ENCODE results near the gene CLMN.

The CLMN gene

DNA sequence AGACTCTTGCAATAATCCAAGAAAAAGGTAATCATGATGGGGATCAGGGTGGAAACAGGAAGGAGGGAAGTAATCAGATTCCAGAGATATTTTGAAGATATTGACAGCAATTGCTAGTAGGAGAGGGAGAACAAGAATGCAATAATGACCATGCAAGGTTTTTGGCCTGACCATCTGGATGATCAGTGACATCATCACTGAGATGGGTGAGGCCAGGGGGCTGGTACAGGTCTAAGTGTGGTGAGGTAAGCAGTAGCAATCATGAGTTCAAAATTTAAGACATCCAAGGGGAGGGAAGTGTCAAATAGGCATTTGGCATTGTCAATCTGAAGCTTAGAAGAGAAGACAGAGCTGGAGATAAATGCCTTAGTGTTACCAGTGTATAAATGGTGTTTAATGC lies 24.8 kb upstream of the CLMN start:
- DNase-seq (ENCODE audit: low read depth in 2 of 2) = no peak

DNA sequence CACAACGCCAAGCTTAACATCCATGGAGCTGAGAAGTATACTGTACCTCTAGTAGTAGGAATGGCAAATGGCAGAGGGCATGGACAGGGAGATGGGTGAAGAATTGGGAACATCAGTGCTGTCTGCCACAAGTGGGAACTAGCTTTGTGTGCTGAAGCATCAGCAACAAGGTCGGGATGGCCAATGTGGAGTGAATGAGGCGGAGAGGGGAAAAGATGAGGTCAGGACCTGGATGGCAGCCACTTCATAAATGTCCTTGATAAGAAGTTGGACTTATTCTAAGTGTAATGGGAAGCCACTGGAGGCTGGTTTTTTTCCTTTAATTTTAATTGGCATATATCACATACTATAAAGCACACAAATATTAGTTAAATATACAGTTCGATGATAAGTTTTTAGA lies 21.9 kb upstream of the CLMN start:
- DNase-seq (ENCODE audit: low read depth in 2 of 2) = no peak

DNA sequence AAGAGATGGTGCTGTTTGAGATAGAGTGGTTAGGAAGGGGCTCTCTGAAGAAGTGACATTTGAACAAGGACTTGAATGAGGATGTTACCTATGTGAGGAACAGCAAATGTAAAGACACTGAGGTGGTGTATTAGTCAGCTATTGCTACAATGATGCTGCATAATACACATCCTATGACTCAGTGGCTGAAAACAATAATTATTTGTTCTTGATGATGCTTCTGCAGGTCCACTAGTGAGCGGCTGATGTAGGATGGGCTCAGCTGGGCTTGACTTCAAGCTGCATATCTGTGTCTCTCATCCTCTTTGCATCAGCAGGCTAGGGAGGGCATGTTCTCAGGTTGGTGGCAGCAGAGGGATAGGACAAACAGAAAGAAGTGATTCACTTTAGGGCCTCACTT lies 21.4 kb upstream of the CLMN start:
- DNase-seq (ENCODE audit: low read depth in 2 of 2) = no peak

DNA sequence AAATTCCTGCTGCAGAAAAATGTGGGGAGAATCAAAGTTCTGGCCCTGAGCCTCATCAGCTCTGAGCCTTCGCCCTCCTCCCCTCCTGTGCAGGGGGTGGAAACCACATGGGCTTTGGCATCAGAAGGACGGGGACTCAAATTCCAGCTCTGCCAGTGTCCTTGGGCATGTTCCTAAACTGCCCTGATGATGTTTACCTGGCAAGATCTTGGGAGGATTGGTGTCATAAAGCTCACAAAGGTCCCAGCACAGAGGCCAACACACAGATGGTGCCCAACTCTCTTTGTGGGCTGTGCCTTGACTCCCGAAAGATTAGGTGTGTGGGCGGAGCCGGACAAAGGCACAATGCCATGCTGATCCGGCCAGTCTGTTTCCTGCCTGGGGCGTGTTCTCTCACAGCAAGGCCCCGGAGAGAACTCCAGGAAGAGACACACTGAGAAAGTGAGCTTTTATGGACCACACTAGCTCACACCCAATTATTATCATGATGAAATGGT lies 20.5 kb upstream of the CLMN start:
- DNase-seq (ENCODE audit: low read depth in 2 of 2) = no peak

DNA sequence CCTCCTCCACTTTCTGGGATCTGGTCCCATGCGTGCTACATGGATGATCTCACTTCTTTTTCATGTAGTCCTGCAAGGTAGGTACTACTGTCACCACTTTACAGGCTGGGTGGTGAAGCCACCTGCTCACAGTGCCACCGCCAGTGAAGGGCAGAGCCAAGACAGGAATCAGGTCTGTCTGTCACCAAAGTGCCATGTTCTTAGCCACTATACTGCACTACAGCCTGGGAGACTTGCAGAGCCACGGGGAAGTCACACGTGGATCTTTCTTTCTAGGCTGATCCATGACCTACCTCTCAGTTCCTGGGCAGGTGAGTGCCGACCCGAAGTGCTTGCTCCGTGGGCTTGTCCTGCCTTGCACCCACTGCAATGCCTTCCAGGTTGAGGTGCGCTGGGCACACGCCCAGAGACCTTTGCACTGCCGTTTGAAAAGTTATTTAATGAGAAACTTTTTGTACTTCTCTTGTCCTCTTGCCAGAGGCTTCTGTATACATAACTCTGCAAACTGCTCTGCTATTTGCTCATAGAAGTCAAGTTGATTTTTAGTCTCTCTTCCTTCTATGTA lies 19.7 kb upstream of the CLMN start:
- DNase-seq (ENCODE audit: low read depth in 2 of 2) = no peak

DNA sequence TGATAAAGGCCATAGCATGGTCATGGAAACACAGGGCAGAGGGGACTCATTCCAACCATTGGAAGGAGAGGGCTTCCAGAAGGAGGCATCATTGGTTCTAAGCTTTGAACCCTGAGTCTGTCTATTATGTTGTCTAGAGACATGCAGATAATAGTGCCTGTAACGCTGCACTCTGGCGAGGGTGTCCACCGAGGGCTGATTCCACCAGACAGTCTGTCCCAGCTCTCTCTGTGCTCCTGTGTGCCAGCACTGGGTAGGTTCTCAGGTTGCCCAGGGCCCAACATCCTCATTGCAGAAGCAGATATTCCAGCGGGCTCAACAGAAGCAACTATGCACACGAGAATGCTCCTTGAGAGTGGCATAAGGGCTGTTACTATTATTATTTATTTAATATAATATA lies 18.7 kb upstream of the CLMN start:
- no peak for DNase-seq (ENCODE audit: low read depth in 2 of 2)

DNA sequence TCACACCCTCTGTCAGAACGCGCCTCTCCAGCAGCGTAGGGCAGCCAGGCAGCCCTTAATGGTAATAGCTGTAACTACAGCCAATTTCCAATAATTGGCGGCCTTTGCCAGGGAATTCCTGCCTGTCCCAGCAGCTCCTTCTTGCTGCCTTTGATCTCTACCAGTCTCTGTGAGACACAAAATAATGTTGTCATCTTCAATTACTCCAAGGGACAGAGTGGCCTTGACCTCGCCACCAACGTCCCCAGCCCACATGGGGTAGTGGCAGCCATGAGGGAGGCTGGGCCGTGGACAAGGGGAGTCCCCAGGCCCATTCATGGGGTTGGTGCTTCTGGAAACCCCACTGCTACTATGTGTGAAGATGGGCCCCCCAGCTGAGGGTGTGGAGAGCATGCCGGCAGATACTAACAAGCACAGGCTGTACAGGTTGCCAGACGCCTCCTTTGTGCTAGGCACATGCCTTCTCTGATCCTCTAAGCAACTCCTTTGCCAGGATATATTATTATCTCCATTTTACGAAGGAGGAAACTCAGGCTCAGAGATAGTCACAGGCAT lies 17.4 kb upstream of the CLMN start:
- no peak for DNase-seq (ENCODE audit: low read depth in 2 of 2)

DNA sequence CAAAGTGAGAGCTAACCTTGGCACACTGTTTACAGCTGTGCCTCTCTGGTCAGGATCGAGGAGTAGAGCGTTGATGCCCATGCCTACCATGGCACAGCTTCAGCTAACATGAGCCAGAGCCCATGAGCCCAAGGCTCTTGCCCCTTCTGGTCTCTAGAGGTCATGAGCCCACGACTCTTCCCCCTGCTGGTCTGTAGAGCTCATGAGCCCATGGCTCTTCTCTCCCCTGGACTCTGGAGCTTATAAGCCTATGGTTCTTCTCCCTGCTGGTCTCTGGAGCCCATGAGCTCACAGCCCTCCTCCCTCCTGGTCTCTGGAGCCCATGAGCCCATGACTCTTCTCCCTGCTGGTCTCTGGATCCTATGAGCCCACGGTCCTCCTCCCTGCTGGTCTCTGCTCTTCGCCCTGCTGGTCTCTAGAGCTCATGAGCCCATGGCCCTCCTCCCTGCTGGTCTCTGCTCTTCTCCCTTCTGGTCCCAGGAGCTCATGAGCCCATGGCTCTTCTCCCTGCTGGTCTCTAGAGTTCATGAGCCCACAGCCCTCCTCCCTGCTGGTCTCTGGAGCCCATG lies 16.6 kb upstream of the CLMN start:
- no peak for DNase-seq (ENCODE audit: low read depth in 2 of 2)

DNA sequence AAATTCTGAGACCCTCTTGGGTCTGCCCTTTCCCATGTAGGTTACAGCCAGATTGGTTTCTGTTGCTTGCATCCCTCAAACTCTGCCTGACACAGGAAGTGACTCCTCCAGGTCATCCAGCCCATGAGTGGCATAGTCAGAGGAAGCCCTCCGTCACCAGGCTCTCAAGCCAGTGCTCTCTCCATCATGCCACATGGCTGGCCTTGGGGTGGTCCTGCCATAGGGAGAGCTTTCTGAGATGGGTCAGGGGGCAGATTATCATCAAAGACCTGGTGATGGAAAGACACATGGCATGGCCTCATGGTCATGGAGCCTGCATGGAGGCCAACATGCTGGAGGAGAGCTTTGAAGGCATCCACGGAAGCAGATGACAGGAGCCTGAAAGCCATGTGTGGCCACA lies 15.4 kb upstream of the CLMN start:
- DNase-seq (ENCODE audit: low read depth in 2 of 2) = no peak

DNA sequence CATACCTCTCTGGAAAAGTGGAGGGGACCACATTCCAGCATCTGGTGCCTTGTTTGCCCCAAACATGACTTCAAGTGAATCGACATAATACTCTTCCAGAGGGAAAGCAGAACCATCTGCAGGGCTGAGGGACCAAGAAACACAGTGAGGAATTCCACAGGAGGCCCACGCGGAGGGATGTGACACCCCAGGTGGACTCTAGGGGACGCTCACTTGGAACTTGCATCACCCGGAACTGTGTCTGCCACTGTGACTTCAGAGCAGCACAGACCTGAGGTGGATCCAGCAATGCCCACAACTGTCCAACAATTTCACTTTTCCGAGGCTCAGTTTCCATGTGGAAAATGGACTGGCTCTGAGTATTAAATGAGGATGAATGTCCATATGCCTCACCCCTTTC lies 14.3 kb upstream of the CLMN start:
- no peak for DNase-seq (ENCODE audit: low read depth in 2 of 2)

DNA sequence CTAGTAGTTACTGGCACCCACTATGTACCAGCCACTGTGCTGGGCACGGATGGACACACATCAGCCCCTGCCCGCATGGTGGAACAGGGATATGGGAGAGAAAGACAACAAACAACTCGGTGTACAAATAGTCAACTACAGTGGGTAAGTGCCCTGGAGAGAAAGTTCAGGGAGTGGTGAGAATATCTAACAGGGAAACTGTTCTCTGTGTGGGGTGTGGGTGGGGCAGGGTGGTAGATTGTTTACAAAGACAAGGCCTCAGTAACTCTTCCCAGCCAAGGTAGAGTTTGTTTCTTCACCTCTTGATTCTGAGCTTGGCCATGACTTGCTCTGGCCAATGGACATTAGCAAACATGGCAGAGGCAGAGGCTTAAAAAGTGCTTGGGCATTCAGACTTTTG lies 12.9 kb upstream of the CLMN start:
- no peak for DNase-seq (ENCODE audit: low read depth in 2 of 2)

DNA sequence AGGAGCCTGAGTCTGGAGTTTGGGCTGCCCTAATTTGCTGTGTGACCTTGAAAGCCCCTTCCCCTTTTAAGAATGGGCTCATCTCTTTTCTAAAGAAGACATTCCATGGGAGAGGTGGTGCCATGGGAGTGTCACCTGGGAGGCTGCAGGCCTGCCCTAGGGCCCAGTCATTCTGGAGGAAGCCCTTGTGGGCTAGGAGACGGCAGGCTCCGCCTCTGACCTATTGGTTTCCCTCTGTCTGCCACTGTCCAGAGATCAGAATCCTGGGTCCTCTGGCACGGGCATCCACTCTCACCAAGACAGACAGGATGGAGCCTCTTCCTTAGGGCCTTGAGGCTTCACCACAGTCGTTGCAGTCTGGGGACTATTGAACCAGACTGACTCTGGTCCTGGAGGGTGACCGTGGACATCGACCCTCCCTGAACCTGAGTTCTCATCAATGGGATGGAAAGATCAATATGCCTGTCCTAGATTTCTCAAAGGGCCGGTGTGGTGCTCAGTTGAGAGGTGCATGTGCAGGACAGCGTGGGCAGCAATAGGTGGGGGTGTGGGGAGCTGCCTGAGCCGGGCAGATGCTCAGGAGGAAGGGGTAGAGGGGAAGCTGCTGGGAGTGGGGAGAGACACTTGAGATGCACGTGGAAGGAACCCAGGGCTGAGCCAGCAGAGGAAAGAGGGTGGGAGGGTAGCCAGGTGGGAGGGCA lies 12.2 kb upstream of the CLMN start:
- no peak for DNase-seq (ENCODE audit: low read depth in 2 of 2)

DNA sequence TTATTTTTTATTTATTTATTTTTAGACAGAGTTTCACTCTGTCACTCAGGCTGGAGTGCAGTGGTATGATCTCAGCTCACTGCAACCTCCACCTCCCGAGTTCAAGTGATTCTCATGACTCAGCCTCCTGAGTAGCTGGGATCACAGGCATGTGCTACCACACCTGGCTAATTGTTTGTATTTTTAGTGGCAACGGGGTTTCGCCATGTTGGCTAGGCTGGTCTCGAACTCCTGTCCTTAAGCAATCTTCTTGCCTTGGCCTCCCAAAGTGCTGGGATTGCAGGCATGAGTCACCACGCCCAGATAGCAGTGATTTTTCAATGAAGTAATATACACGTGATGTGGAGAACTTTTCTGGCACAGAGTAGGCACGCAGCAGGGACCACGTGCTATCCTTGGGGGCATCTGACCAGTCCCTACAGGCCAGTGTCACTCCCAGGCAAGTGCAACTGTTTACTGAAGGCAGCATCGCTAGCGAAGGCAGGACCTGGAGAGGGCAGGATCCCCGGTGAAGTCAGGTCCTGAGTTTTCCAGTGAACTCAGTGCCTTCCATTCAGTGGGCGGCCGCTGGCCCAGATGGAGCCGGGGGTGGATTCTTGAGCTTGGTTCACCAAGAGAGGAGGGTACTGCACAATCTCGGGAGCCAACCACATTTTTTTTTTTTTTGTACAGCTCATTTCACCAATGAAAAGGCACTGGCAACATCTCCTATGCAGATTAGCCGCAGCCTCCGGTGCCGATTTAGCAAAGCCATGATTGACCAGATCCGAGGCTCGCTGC lies 11.1 kb upstream of the CLMN start:
- DNase-seq (ENCODE audit: low read depth in 2 of 2) = no peak

DNA sequence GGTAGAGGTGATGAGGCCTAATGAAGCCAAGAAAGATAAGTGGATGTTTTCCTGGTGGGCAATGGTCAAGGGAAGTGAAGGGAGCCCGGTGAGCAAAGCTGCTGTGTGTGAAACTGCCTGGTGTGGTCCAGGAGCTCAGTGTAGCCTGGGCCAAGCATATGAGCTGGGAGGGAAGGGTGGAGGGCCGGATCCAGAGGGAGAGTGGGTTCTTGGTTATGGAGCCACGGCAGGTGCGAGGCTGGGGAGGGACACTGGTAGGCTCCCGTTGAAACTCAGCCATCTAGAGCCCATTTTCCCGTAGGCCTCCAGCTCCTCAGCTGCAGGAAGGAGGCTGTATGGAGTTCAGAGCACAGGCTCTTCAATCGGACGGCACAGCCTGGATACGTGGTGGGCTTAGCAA lies 10.2 kb upstream of the CLMN start:
- DNase-seq (ENCODE audit: low read depth in 2 of 2) = no peak

DNA sequence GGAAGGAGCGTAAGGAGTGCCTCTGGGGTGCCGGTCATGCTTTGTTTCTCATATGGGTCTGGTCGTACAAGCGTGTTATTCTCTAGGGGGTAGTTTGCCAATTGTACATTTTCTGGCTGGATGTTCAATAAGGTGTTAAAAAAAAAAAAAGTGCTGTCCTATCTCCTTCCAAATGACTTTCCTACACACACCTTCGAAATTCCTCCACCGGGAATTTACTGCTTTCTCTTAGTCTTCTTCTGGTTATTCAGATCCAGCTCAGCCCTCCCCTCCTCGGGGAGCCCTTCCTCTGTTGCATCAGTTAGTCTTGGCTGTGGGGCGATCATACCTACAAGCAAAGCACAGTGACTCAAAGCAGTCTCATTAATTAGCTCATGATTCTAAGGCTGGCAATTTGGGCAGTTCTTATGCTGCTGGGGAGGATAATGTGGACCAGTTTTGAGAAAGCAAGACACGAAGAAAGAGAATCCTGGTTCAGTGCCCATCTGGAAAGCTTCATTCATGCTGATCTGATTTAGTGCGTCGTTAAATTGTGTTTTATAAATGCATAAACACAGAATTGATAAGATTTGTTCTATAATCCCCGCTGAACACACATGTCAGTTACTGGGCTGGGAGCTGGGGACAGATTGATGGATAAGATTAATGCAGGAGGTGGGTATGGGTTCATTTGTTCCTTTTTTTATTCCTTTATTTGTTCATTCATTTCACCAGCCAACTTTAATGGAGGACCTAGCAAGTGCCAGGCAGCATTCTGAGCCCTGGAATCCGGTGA lies 9.2 kb upstream of the CLMN start:
- no peak for DNase-seq (ENCODE audit: low read depth in 2 of 2)

DNA sequence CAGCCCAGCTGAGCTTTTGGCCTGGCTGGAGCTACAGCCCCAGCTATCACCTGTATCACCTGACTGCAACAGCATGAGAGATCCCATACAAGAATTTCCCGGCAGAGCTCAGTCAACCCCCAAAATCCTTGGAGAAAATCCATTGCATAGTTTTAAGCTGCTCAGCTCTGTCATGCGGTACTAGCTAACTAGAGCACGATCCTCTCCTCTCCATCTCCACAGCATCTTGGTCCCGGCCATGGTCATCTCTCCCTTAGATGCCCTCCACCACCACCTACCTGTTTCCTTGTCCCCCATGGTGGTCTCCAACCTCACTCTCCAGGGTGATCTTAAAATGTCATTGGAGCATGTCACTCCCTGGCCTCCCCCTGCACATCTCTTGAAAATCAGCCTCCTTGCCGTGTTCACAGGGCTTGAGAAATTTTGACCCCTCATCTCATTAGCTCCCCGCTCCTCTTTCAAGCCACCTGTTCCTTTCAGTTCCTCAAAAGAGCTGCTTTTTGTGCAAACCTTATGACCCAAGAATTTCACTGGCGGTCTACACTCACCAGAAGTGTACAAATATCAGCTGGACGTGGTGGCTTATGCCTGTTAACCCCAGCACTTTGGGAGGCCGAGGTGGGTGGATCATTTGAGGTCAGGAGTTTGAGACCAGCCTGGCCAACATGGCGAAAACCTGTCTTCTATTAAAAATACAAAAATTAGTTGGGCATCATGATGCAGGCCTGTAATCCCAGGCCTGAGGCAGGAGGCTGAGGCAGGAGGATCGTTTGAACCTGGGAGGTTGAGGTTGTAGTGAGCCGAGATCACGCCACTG lies 8.1 kb upstream of the CLMN start:
- DNase-seq (ENCODE audit: low read depth in 2 of 2) = no peak

DNA sequence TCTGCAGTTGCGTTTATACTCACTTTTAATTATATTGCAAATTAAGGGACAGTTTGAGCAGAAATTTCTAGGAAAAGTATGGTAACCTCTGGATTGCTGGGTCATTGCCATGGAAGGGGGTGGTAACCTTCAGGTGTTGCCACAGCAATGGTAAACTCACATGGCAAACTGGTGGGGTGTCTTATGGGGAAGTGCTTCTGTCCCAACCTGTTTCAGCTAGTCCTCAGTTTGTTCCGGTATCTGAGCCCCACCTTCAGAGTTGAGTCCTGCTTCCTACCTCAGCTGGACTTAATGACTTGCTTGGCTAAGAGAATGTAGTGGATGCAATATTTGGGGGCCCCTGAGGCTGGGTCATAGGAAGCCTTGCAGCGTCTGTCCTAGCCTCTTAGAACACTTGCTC lies 7.3 kb upstream of the CLMN start:
- DNase-seq (ENCODE audit: low read depth in 2 of 2) = no peak

DNA sequence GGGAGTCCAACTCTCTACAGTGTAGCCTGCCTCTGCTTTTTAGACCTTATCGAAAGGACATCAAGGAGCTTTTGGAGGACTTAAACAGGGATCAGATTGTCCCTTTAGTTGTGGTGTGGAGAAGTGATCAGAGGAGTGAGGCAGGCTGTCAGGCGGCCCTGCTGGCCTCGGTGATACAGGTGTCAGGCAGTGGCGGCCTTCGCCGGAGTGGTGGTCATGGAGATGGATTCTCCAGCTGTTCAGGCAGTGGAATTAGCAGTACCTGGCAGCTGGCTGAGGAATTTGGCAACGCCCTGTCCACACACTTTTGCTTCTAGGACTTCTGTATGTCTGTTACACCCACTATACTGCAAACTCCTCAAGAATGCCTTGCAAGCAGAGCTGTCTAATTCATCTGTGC lies 4.2 kb upstream of the CLMN start:
- no peak for DNase-seq (ENCODE audit: low read depth in 2 of 2)

DNA sequence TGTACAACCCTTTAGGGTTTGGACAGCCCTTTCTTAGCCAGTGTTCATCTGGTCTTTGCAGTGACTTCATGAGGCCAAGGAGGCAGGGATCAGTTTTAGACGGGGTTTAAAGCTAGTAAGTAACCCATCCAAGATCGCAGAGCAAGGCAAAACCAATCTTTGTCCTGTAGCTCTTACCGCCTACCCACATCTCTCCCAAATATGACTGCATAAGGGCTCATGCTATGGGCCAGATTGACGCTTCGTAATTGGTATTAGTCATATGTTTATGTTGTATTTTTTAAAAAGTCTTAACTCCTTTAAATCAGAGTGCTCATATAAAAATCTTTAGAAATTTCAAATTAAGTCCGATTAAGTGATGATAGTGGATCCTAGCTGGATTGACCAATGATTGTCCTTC lies 3.7 kb upstream of the CLMN start:
- DNase-seq (ENCODE audit: low read depth in 2 of 2) = no peak

DNA sequence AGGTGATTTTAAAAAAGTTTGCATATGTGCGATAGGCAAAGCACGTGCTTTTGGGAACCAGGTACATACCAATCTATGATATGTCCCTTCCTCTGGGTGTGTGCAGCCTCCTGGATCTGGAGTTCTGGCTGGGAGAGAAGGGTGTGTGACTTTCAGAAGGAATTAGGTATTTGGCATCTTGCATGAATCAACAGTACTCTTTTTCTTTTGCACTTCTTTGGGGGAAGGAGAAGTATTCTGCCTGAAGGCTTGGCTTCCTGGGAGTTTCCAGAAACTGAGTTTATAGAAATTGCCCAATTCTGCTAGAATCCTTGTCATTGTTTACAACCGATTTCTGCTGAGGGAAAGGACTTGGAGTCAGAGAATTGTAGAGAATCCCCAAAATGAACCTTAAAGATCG lies 2.9 kb upstream of the CLMN start:
- DNase-seq (ENCODE audit: low read depth in 2 of 2) = no peak

Measured in activated CD8-positive, alpha-beta memory T cell treated with anti-CD3 and anti-CD28 coated beads for 4 hours (primary cell).